GM19468 (cell line): ENCODE data around the gene ESYT2.
"Not testable (repeated sequence)": the region's sequence is repeated elsewhere in the genome, so short reads cannot be mapped to it uniquely, and the experiment has no call there.

Source experiments
- ATAC-seq: cut with Tn5 transposase; IDR thresholded peaks from one replicate; pipeline ENCODE4 v1.9.1; 2021; ENCODE audit warnings: mild to moderate bottlenecking, moderate library complexity, moderate number of reproducible peaks; ENCODE audit not compliant: unreplicated experiment; ENCODE audit errors: extremely low read depth

ESYT2 gene

DNA sequence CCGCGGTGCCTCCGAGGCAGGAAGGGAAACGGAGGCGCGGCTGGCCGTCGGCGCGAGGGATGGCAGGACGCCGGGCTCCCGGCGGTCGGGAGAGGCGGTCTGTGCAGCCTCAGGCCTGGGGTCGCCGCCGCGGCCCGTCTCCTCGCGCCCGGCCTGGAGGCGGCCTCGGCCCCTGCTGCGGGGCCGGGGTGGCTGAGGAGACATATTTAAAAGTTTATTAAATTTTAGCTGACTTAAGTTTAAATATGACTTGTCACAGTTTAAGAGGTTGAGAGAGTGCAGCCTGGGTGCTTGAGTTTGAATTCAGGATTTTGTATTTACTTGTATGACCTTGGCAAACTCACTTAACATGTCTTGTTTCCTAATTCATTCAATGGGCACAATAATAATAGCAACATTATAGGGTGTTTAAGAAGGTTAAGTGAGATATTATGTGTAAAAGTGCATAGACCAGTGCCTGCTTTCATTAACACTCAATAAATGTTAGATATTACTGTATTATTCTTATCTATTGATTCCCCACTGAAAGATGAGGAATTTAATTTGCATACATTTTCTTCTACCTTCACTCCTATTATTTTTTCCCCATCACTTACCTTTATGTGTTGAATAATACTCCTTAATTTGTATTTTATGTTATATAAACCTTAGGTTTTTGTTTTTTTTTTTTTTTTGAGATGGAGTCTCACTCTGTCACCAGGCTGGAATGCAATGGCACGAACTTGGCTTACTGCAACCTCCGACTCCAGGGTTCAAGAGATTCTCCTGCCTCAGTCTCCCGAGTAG is 27.8 kb upstream of the ESYT2 start:
- ATAC-seq, result no peak

DNA sequence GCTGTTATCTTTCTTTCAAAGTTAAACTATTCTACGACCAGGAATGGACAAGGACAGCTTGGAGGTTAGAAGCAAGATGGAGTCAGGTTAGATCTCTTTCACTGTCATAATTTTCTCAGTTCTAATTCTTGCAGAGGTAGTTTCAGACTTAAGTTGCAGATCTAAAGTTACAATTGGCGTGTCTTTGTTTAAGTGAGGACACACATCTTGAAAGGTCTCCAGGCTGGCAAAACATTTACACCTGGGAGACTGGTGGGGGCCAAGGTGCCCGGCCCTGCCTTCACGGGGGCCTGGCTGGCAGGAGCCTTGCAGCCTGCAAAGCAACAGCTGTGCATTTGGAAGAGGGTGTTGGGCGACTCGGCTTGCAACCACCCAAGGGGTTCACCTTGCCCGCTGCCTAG is 25.4 kb upstream of the ESYT2 start:
- ATAC-seq, result no peak

DNA sequence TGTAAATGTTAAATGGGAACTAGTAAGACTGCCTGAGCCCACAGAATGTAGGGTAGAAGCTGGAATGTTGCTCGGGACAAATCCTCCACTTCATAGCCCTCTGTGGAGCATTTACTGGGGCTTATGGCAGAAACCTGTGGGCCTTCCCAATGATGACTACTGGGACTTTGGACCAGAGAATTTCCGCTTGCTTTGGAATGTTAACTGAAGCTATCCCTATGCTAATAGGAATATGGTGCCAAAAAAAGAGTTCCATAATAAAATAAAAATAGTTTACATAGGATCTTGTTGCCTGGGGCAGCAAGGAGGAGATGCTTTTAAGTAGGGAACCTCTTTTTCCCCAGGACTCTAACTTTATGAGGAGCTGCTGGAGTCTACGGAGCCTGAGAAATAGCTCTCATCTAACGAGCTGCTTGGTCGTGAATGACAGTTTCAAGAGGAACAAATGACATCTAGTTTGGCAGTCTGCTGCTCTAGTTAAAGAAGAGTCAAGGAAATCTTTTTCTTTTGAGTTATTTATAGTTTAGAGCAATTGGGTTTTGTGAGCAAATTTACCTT is 21.3 kb upstream of the ESYT2 start:
- ATAC-seq, result no peak

DNA sequence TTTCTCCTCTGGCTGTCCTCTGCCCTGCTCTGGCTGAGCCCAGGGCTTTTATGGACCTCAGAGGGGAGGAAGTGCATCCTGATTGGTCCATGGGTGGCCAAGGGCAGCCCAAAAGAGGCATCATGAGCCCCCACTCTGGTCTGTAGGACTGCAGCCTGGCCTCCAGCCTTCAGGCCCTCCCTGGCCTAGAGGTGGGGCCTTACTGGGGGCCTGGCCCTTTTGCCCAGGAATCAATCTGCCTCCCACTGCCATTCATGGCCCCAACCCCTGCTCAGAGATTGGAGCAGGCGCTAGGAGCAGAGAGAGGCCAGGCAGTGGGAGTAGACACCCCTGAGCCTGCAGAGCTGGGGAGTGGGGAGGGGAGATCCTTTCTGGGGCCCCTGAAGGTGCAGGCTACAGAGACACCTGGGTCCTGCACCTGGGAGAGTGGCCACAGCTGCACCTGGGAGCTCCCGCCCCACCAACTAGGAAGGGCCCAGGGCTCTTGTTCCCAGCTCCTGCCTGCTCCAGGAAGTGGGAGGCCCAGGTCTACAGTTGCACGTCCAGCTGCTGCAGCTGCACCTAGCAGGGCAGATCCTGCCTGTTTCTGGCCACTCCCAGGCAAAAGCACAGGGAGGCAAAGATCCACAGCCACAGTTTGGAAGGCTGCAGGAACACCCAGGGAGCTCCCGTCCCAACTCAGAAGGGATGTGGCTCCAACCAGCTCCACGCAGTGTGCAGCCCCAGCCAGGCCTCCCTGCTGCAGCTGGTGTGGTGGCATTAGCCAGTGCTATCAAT is 20.6 kb upstream of the ESYT2 start:
- ATAC-seq, result no peak

DNA sequence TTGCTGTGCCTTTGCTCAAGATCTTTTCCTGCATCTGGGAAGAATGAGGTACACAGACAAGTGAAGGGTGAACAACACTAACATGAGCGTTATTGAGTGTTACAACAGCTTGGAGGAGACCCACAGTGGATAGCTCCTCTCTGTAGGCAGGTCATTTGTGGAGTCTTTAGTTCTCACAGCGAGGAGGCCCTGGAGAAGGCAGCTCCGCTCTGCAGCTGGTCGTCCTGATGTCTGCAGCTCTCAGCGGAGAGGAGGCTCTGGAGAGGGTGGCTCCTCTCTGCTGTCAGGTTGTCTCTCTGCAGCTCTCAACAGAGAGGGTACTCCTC is 20.1 kb upstream of the ESYT2 start:
- ATAC-seq, result no peak

DNA sequence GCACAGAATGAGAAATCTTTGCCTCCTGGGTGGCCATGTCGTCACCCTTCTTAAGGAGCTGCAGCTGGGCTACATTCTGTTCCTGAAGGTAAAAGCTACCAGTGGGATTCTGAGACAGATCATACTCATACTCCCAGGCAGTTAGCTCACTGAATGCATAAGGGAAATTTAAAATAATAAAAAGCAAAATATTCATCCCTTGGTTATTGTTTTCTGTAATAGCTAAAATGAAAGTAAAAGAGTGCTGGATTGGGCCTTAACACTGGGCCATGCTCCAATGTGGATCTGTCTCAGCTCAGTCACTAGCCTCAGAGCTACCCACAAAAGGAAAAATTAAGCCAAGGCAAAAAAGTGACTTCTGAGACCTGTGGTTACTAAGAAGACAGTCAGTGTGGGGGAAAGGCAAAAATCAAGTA is 18.1 kb upstream of the ESYT2 start:
- no peak for ATAC-seq

DNA sequence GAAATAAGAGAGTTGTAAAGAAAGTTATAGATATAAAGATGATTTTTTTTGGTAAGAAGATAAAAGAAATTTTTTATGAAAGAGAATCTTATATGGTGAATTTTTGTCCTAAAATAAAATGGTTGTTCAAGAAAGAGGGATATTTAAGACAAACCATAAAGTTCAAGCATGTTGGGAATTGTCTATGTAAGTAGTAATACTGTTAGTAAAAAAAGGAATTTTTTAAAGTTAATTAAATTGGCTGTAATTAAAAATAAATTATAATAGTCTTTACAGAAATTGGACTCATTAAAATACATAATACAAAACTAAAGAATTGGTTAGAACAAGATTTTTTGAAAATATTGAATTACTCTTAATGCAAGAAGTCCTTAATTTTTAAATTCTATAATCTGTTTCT is 17.0 kb upstream of the ESYT2 start:
- no peak for ATAC-seq

DNA sequence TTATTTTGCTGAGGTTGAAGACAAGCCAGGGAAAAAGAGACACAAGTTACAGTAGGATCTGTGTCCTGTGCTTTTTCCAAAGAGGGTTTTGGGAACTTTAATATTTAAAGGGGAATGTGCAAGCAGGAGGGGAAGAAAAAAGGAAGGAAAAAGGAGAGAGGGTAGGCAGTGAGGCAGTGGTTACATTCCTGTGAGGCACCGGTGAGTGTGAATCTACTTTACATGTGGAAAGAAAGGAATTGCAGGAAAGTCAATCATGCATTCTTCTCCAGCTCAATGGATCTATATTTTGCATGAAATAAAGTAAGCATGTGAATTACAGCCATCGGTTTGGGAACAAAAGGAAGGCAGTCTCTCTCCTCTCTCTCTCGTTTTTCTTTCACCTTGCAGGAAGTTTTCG is 14.5 kb upstream of the ESYT2 start:
- ATAC-seq, result no peak

DNA sequence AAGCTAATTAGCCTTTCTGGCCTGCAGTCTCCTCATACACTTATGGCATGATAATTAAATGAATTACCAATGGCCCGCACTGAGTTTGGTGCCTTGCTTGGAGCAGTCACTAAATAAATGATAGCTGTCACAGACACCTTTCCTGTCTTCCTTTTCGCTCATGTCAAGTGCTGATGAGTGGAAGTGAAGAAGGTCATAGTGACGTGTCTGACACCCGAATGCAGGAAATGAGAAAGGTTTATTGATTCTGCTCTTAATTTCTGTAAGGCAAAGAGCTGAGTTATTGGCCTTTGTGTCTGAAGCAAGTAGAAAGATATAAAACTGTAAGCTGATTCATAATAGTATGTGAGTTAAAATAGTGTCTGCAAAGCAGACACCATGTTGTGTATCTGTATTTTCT is 13.2 kb upstream of the ESYT2 start:
- no peak for ATAC-seq

DNA sequence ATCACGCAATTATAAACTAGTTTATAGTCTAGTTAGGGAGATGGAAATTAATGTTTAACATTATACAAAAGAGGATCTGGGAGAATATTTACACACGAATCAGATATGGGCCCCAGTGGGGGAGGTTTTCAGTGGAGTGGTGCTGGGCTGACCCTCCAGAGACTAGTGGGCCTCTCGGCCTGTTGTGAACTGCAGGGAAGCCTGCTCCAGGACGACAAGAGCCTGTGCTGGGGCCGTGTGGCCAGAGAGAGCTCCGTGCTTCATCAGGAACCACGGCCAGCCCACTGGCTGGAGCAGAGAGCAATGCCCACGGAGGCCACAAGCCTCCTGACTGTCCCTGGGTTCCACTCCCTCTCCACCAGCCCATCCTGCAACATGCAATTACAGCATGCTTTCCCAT is 11.3 kb upstream of the ESYT2 start:
- ATAC-seq, result no peak

DNA sequence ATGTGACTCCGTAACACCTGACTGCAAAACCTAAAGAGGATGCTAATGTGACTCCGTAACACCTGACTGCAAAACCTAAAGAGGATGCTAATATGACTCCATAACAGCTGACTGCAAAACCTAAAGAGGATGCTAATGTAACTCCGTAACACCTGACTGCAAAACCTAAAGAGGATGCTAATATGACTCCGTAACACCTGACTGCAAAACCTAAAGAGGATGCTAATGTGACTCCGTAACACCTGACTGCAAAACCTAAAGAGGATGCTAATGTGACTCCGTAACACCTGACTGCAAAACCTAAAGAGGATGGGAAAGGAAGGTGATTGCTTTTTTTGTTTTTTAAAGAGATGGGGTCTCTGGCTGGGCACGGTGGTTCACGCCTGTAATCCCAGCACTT is 9.9 kb upstream of the ESYT2 start:
- ATAC-seq, result not testable (repeated sequence)

DNA sequence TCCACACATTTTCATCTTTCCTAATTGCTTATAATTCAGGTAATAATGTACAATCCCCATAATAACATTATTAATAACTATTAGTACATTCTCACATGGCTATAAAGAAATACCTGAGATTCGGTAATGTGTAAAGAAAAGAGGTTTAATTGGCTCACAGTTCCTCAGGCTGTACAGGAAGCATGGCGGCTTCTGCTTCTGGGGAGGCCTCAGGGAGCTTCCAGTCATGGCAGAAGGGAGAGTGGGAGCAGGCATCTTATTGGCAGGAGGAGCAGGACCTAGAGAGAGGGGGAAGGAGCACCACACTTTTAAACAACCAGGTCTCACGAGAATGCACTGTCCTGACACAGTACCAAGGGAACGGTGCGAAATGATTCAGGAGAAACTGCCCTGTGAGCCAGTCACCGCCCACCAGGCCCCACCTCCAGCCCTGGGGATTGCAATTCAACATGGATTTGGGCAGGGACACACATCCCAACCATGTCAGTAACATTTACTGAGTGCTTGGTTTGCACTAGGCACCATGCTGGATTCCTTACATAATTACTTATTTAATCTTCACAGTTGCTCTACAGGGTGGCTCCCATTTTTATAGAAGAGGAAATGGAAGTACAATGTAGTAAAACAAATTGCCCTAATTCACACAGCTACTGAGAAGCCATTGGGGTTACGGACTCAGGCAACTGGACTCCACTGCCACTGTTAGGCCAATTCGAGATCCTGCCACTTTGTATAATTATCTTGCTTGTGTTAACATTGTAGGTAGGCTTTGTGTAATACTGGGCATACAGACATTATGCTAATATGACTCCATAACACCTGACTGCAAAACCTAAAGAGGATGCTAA is 8.7 kb upstream of the ESYT2 start:
- ATAC-seq, result no peak

DNA sequence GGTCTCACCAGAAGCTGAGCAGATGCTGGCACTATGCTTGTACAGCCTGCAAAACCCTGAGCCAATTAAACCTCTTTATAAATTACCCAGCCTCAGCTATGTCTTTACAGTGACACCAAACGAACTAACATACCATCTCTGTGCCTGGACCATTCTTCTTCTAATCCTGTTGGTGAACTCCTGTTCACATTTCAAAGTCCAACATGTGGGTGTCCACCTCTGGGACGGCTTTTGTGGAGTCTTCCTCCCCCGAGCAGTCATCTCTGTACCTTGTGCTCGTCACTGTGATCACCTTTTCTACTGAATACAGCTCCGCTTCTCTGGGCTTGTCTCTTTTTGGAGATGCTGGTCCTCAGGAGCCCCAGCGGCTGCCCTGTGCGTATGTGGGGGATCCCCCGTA is 7.4 kb upstream of the ESYT2 start:
- ATAC-seq, result no peak

DNA sequence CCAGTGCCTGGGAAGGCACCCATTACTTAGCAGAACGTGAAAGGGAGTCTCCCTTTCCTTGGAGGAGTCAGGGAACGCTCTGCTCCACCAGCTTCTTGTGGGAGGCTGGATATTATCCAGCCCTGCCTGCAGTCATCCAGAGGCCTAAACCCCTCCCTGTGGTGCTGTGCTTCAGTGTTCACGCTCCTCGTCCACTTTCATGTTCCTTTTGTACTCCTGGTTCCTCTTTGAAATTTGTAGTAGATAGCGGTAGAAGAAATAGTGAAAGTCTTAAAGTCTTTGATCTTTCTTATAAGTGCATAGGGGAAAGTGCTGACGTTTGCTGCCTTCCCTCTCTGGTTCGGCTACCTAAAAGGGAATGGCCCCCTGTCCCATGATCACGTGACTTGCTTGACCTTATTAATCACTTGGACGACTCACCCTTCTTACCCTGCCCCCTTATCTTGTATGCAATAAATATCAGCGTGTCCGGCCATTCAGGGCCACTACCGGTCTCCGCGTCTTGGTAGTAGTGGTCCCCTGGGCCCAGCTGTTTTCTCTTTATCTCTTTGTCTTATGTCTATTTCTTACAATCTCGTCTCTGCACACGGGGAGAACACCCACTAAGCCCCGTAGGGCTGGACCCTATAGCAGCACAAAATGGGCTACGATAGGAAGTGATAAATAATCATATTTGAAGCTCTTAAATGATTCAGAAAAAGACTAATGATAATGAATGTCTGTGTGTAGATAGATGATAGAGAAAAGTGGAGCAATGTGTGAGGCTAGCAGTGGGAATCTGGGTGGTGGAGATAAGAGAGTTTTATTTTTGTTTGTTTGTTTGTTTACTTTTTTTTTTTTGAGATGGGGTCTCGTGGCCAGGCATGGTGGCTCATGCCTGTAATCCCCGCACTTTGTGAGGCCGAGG is 5.8 kb upstream of the ESYT2 start:
- ATAC-seq, result no peak

DNA sequence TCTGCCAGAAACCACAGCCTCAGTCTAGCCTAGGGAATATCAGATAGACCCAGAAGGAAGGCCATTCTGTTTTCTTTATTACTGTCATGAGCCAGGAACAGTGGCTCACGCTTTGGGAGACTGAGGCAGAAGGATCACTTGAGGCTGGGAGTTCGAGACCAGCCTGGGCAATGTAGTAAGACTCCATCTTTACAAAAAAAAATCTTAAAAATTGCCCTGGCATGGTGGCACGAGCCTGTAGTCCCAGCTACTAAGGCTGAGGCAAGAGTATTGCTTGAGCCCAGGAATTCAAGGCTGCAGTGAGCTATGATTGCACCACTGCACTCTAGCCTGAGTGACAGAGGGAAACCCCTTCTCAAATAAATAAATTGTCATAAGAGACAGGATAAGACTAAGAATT is 3.7 kb upstream of the ESYT2 start:
- no peak for ATAC-seq

DNA sequence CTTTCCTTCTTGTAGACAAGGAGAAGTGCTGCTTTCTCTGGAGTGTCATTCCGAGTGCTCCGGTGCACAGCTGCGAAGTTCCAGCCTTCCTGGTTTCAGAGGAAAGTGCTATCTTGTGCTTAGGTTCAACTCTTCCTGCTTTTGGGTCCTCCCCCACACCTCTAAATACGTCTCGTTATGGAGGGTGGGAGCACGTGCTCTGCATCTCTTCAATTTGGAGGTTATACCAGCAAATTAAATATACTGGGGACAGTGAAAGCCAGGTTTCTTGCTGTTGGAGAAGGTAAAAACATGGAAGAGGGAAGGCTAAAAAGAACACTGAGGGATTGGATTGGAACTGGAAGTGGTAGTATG is 2.4 kb upstream of the ESYT2 start:
- no peak for ATAC-seq

DNA sequence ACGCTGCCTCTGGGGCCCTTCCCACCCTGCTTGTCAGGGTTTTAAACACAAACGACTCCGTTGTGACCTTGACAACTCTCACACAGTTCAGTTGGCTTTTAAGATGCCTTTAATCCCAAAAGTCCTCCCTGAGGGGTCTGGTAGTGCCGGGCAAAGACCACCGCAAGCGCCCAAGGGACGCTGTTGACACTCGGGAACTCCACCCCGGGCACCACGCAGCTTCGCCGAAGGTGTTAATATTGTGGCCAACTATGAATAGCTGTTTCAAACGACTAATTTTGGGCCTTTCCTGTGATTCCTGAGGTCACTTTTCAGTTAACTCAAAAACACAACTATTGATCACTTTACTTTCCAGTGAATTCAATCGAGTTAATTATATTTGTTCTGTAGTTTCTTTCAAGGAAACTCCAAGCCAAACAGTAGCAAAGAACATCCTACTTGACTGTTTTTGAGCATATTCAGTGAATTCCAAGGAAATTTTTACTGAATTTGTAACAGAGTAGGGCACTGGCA is 958 bp upstream of the ESYT2 start:
- no peak for ATAC-seq

DNA sequence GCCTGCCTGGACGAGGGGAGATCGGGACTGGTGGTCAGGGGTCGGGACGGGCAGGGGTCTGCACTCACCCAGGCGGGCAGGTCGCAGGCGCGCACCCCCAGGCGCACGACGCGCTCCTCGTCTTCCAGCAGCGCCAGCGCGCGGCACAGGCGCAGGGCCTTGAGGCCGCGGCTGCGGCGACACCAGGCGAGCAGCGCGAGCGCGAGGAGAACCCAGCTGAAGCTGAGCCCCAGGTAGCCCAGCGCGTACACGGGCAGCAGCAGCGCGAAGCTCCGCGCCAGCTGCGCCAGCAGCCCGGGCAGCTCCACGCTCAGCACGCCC is 328 bp downstream of the ESYT2 start:
- ATAC-seq, result peak; percentile 43

DNA sequence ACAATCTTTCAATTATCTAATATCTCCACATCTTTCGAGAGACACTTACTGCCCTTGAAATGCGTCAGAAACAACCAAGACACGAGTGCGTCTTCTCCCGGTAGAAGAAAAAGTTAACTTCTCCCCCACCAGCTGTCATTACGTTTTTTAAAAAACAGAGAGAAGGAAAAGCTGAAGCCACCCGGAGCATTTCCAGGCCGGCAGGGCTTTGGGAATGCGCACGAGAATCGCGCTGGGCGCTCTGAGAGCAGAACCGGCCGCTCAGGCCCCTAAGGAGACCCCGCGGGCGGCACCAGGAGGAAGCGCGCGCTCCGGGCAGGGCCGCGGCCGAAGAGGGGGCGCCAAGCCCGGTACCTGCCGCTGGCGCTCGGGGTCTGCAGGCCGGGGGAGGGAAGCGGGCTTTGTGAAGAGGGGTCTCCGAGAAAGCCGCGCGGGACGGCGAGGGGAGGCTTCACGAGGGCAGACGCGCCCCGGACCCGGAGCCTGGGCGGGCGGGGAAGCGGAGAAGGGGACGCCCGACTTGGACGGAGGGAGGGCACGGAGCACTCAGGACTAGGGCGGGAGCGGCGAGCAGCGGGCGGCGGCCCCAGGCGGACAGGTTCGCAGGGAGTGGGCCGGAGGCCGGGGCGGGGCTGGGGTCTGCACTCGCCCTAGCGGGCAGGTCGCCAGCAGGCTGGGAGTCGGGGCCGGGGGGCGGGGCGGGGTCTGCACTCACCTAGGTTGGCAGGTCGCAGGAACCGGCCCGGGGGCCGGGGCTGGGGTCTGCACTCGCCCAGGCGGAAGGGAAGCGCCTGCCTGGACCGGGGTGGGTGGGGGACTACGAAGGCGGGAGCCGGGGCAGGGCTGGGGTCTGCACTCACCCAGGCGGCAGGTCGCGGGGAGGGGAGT is 932 bp downstream of the ESYT2 start:
- no peak for ATAC-seq
